PFSK-1 (cell line): ENCODE results near the gene NTM.

Source experiments
- FOXP2 ChIP-seq: optimal IDR thresholded peaks from 2 replicates; pipeline ENCODE3; 2011; ENCODE audit warnings: borderline replicate concordance, control low read depth, inconsistent platforms; ENCODE audit not compliant: insufficient read depth; ENCODE audit errors: extremely low read length, extremely low read depth
- POLR2AphosphoS5 ChIP-seq: IDR thresholded peaks from 2 replicates; pipeline ENCODE4 v1.6.1; 2012; ENCODE audit warnings: low read depth, mild to moderate bottlenecking, control low read depth, low read length, moderate library complexity
- SIN3A ChIP-seq: IDR thresholded peaks from 2 replicates; pipeline ENCODE4 v1.6.1; 2012; ENCODE audit warnings: mild to moderate bottlenecking, low read length, moderate library complexity, borderline replicate concordance; ENCODE audit not compliant: insufficient read depth
- TAF1 ChIP-seq: IDR thresholded peaks from 2 replicates; pipeline ENCODE4 v1.6.1; 2012; ENCODE audit warnings: low read length, control low read depth, borderline replicate concordance; ENCODE audit not compliant: insufficient read depth
- TF ChIP-seq, protein P1 (sequence below), 2 experiments: IDR thresholded peaks; 2 replicates each; pipeline versions ENCODE4 v1.6.1 to v1.8.0; 2011 to 2012; ENCODE audit warnings: low read depth in 2 of 2, low read length in 2 of 2, control low read depth in 1 of 2, inconsistent platforms in 1 of 2, mild to moderate bottlenecking in 1 of 2, moderate library complexity in 1 of 2; ENCODE audit not compliant: insufficient read depth in 1 of 2

The NTM gene

DNA sequence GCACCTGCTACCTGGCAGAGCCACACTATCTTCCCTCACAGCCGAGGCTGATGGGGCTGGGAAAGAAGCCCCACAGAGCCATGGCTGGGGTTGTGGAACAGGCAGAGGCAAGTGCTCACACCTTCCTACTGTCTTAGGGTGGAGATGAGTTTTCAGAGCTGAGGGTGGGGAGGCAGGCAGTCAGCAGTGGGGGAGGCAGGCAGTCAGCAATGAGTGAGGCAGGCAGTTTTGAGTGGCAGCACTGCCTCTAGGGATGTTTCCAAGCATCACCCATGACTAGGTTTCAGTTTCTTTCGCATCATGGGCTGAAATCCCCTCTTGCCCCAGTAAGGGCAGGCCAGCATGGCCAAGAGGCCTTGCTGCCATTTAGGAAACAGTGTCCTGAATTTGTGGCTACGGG, 41.6 kb upstream of the NTM start:
- TF ChIP-seq FOXP2 (no peak), SIN3A (no peak), POLR2AphosphoS5 (no peak), TAF1 (no peak)
- TF ChIP-seq, protein P1, sequence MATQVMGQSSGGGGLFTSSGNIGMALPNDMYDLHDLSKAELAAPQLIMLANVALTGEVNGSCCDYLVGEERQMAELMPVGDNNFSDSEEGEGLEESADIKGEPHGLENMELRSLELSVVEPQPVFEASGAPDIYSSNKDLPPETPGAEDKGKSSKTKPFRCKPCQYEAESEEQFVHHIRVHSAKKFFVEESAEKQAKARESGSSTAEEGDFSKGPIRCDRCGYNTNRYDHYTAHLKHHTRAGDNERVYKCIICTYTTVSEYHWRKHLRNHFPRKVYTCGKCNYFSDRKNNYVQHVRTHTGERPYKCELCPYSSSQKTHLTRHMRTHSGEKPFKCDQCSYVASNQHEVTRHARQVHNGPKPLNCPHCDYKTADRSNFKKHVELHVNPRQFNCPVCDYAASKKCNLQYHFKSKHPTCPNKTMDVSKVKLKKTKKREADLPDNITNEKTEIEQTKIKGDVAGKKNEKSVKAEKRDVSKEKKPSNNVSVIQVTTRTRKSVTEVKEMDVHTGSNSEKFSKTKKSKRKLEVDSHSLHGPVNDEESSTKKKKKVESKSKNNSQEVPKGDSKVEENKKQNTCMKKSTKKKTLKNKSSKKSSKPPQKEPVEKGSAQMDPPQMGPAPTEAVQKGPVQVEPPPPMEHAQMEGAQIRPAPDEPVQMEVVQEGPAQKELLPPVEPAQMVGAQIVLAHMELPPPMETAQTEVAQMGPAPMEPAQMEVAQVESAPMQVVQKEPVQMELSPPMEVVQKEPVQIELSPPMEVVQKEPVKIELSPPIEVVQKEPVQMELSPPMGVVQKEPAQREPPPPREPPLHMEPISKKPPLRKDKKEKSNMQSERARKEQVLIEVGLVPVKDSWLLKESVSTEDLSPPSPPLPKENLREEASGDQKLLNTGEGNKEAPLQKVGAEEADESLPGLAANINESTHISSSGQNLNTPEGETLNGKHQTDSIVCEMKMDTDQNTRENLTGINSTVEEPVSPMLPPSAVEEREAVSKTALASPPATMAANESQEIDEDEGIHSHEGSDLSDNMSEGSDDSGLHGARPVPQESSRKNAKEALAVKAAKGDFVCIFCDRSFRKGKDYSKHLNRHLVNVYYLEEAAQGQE (IDR thresholded peaks at IDR 0.05; ENCODE audit: insufficient read depth in 1 of 2, low read depth in 2 of 2, low read length in 2 of 2) = no peak

DNA sequence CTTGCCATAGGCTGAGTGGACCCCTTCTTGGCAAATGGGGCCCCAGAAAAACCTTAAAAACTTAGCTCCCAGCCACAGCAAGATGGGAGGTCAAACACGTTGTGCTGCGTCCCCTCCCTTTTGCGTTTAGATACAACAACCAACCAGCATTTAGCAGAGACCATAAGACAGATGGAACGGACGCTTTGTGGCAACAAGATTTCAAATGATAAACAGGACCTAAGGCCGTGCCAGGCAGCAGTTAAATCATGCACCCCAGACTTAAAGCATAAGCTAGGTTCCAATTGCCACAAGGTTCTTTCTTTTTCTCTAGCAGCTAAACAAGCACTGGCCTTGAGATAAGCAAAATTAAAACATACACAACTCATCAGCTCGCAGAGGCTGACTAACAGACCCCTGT, 39.4 kb upstream of the NTM start:
- TF ChIP-seq TAF1 = no peak
- TF ChIP-seq POLR2AphosphoS5 = no peak
- no peak for TF ChIP-seq SIN3A
- TF ChIP-seq FOXP2 = no peak
- TF ChIP-seq, protein P1 (IDR thresholded peaks at IDR 0.05; ENCODE audit: insufficient read depth in 1 of 2, low read depth in 2 of 2, low read length in 2 of 2) = no peak

DNA sequence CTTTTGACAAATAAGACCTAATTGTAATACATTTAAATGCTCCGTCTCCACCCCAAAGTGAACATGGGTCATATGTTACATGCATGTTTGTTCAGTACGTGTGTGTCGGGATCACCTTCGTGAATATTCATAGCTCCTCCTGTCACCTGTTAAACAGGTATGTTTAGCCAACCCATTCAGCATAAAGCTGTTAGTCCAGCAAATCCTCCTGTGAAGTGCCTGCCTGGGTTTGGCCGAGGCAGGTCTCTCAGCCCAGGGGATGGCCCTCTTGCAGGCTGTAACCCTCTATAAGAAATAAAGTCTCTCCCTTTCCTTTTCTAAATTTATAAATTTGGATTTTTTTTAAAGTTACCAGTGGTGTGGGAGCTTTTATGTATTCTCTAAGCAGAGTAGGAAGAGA, 38.9 kb upstream of the NTM start:
- TF ChIP-seq, protein P1 (IDR thresholded peaks at IDR 0.05; ENCODE audit: insufficient read depth in 1 of 2, low read depth in 2 of 2, low read length in 2 of 2) = no peak
- TF ChIP-seq SIN3A (no peak), FOXP2 (no peak), TAF1 (no peak), POLR2AphosphoS5 (no peak)

DNA sequence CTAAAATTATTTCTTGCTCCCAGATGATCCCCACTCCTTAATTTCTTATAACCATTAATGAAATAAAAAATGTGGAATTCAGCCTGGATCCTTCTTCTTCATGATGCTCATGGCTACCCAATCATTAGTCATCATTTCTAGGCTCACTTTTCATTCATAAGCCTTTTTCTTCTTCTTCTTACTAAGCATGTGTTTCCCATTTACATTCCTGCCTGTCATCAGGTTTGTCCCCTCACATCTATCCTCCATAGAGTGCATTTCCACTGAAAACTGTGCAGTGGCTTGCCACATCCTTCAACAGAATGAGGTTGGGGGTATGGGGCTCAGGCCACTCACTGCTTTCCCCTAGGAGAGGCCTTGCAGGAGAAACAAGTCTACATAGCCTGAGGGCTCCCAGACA, 35.8 kb upstream of the NTM start:
- TF ChIP-seq FOXP2 (no peak), POLR2AphosphoS5 (no peak), SIN3A (no peak), TAF1 (no peak)
- TF ChIP-seq, protein P1 (IDR thresholded peaks at IDR 0.05; ENCODE audit: insufficient read depth in 1 of 2, low read depth in 2 of 2, low read length in 2 of 2) = no peak

DNA sequence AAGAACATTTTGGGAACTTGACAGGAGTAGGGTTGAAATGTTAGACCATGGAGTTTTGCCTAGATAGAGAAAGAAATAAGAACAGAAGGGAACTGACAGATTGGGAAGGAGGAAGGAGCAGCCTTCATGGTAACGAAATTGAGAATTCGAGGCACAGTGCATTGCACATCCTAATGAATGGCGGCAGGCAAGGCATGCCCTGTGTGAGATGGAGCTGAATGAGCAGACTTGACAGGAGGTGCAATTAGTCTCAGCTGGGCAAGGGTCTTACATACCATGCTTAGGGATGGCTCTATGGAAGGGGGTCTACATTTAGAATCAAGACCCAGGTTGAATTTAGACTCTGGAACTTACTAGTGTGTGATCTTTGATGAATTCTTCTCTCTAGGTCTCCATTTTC, 25.0 kb upstream of the NTM start:
- TF ChIP-seq, protein P1 (IDR thresholded peaks at IDR 0.05; ENCODE audit: insufficient read depth in 1 of 2, low read depth in 2 of 2, low read length in 2 of 2) = no peak
- TF ChIP-seq SIN3A = no peak
- no peak for TF ChIP-seq TAF1
- no peak for TF ChIP-seq POLR2AphosphoS5
- no peak for TF ChIP-seq FOXP2
